HG03139 (cell line): ENCODE measurements around the gene SMIM29.
A peak's percentile ranks its signal among the peaks of the same experiment; 100 is the strongest.
"Not testable (repeated sequence)": the region's sequence is repeated elsewhere in the genome, so short reads cannot be mapped to it uniquely, and the experiment has no call there.

Source experiments
- ATAC-seq: cut with Tn5 transposase; IDR thresholded peaks from one replicate; pipeline ENCODE4 v1.9.1; 2021; ENCODE audit not compliant: unreplicated experiment

SMIM29 gene

DNA sequence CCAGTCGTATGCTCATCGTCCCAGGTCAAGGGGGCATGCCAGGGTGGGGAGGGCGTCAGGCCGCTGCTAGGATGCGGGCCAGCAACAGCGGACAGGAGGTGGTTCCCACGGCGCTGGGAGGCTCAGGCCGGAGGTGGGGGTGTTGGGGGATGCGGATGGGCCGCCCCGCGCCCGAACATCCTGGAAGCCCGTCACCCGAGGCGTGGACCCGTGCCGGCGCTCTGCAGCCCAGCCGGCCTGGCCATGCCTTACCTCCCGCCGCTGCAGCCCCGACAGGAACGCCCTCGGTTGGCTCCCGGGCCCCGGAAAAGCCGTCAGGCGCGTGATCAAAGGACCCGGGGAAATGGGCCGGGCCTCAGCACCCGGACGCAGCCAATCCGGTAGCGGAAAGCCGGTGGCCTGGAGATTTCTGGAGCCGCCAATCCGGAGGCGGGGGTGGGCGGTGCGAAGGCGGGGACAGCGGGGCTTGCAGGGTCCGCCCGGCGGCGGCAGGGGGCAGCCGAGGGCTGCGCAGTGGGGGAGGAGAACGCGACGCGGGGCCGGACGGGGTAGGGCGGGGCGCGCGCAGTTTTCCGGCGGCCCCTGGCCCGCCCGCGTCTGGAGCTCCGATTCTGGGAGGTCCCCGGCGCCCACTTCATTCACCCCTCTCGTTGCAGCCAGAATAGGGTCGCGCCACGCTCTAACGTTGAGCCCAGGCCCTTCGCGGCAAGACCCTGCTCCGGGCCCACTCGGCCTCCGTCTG, at the start of gene SMIM29:
TSS of gene SMIM29 (minus strand) at position 280 of the 742 bp plus-strand sequence. CDS start 1,215 bp downstream, outside the sequence.
- peak; percentile 69 for ATAC-seq

DNA sequence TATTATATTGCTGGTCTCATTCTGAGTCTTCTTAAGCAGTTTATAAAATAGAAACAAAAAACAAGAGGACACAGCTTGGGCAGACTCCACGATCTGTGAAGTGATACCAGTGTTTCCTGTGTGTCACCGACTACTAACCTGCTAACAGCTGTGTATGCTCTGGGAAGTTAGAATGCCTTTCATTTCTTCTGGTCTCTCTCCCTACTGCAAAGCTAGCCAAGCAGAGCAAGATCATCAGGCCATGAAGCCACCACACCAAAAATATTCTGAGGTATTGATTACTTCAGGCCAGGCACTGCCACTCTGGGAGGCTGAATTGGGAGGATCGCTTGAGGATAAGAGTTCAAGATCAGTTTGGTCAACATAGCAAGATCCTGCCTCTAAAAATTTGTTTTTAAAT, 46.9 kb upstream of the SMIM29 start:
- peak; percentile 77 for ATAC-seq

DNA sequence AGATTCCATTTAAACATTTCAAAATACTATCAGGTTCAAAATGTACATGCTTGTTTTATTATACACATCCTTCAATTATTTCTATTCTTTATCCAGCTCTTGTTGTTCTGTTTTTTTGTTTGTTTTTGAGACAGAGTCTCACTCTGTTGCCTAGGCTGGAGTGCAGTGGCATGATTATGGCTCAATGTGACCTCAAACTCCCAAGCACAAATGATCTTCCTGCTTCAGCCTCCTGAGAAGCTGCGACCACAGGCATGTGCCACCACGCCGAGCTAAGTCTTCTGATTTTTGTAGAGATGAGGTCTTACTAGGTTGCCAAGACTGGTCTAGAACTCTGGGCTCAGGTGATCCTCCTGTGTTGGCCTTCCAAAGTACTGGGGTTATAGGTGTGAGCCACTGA, 44.1 kb upstream of the SMIM29 start:
- no peak for ATAC-seq

DNA sequence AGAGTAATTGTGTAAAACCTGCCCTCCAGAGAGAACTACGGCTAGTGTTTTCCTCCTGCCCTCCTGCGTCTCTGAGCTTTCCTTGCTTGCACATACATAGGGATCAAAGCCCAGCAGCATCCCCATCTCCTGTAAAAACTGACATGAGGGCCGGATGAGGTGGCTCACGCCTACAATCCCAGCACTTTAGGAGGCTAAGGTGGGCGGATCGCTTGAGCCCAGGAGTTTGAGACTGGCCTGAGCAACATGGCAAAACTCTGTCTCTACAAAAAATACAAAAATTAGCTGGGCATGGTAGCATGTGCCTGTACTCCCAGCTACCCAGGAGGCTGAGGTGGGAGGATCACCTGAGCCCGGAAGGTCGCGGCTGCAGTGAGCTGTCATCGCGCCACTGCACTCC, 40.3 kb upstream of the SMIM29 start:
- ATAC-seq: no peak

DNA sequence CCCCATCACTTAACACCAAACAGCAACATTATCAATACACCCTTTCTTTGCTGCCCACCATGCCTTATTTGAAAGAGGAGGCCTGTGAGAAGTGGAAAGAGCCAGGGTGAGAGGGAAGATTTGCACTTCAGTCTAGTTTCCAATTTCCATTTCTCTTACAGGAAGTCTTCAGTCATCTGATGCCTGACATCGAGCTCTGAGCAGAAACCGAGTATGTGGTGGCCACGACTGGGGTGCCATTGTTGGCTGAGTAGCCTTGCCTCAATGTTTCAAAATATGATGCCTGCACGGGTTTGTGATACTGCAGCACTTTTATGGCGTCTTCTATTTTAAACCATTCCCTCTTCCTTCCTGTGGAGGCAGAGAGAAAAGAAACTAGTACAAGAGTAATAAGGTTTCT, 39.8 kb upstream of the SMIM29 start:
- ATAC-seq: no peak

DNA sequence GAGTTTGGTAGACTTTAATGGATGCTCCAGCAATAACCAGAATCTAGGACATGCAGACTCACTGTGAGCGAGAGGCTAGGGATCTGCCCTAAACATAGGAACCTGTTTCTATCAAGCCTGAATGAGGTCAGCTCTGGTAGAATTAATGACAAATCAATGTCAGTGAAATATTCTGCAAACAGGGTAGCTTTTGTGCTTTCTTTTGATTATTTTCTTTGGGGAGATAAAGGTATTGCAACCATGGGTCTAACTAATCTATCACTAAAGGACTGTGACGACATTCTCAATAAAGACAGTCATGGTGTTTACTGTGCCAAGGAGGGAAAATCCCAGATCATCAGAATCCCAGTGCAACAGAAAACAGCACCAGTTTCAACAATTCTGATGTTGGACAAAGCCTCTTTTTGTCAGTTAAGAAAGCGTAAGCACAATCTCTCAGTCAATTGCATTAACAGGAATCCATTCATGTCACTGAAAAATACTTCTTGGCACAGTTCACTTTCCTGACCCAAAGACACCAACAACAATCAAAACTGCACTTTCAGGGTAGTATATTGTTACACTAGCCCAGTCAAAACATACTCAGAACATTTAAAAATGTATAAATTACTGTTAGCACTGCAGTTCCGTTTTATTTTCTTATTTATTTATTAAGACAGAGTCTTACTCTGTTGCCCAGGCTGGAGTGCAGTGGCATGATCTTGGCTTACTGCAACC, 36.8 kb upstream of the SMIM29 start:
- ATAC-seq: no peak

DNA sequence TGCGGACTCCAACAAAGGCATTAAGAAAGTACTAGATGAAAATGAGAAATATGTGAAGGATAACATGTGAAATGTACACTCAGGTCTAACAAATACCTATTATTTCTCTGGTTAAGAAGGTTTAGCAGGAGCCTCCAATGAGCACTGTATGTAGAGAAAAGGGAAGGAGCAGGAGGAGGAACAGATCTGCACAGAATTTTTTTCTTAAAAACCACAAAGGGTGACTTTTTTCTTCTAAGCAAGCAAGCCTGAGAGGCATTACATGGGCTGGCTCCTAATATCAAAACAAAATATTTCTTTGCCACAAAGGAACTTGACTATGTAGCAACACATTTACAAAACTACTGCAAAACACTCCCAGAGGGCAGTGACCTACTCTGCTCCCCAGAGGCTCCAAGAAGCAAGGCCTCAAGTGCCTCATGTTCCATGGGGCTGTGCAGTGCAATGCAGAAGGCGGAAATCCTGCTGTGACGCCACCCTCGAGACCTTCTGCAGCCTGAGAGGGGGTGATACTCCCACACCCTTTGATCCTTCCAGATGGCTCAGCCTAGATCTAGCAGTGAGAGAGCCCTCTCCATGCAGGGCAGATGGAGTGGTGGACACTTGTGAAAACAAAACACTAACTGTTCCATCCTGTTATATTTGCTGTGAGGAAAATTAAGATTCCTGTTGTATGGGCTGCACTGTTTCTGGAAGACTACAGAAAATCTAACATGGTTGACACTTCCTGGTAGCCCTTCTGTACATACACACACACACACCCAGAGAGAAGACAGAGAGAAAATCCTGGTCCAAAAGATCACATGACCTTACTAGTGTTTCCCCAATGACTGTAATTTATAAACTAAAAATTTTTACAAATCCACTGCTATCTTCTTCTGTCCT, 36.0 kb upstream of the SMIM29 start:
- ATAC-seq: no peak

DNA sequence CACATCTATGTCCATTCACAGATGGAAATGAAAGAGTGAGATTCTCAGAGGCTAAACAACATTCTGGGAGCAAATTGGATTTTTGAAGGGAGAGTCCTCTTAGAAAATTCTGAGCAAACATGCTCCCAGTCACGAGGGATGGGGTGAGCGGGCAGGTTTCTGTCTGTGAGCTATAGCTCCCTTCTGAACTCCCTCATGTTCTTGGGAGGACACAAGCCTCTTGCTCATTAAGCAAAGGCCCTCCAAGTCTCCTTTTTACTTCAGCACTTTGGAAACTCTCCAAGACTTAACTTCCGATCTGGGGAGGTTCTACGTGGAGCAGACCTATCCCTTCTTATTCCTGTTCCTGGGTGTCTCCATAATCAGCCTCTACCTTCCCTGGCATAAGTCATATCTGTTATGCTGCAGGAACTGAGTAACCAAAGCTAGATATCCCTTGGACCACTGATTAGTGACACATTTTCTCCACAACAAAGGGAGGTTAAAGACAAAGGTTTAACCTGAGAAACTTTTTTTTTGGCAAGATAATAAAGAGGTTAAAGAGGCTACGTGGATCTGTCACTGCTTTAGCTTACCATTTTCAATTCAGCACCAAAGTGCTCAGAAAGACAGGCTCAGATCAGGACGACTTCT, 33.0 kb upstream of the SMIM29 start:
- ATAC-seq: no peak

DNA sequence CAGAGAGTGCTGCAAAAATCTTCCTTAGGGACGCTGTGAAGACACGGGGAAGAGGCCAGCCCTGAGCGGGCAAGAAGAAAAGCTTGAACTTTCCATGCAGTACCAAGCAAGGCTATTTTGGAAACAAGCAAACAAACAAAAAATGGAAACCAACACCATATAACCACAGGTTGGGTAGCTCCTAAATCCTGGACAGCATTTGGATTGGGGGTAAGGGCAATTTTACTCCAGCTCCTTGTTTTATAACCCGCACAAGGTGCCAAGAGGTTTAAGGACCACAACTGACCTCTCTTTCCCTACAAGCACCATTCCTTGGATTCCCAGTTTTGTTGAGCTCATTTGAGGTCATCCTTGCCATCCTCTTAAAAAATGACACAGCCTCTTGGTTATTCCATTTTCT, 31.4 kb upstream of the SMIM29 start:
- ATAC-seq: no peak

DNA sequence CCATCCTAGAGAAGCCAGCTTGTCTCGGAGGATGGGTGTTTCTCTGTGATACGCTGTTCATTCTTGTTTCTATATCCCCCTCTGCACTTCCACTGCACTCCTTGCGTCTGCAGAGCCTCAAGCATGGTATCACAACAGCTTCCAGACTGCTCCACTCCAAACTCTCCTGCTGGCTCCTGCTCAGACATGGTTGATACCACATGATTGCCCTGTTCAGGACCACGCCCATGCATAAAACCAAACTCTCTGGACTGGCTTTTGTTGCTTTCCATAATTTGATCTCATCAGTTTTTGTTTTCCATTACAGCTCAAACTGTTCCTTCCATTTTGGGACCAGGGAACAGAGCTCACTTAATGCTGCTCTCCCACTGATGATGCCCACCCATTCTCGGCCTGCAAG, 30.0 kb upstream of the SMIM29 start:
- ATAC-seq: no peak

DNA sequence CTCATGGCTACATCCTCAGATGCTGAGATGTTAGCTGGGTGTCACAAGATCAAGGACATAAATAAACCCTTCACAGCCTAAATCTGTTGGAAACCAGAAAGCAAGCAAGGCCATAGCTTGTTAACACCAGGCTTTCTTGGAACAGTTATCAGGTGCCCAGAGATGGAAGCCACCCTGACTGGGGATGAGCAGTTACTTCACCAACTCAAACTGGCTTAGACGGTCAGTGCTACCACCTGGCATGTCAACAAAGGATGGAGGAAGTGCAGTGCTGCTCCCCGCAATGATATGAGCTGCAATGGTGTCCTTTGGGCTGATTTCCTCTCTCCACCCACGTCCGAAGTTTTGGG, 28.9 kb upstream of the SMIM29 start:
- no peak for ATAC-seq

DNA sequence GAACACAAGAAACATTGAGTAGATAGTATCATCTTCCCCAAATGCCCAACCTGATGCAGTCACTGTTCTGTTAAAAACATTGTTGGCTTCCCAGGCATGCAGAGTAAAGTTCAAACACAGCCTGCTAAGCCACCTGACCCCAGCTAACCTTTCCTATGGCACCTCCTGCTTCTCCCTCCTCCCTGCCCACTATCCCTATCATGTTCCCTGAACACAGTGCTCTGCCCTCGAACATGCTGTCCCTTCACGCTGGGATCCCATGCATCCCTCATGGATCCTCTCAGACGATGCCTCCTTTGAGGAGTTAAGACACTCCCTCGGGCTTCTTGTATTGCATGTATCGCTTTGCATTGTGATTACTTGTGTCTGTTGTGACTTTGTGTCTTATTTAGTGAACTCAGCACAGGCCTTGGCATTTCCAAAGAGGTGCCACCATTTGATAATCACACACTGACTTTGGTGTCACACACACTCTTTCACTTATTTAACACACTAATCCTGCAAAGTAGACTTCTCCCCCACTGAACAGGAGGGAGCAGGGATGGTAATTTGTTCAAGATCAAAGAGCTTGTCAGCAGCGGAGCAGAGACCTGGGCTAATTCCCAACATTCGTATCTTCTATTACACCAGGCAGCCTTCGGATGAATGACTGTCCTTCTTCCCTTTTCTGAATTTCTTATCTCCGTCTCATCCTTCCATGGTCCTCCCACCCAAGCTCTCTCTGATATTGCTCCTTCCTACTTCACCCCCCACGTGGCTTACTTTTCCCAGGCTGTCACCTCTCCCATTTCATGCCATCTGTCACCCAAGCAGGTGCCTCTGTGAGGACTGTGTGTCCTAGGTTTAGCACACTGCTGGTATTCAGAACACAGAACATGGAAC, 28.3 kb upstream of the SMIM29 start:
- no peak for ATAC-seq

DNA sequence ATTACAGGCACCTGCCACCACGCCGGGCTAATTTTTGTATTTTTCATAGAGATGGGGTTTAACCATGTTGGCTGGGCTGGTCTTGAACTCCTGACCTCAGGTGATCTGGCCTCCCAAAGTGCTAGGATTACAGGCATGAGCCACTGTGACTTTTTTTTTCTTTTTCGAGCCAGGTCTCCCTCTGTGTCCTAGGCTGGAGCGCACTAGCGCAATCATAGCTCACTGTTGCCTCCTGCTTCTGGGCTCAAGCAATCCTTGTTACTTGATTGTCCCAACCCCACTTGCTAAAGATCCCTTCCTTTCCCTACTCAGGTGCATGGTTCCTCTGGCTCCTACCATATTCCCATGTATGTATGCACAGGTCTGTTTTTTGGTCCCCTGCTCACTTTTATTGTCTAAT, 27.4 kb upstream of the SMIM29 start:
- no peak for ATAC-seq

DNA sequence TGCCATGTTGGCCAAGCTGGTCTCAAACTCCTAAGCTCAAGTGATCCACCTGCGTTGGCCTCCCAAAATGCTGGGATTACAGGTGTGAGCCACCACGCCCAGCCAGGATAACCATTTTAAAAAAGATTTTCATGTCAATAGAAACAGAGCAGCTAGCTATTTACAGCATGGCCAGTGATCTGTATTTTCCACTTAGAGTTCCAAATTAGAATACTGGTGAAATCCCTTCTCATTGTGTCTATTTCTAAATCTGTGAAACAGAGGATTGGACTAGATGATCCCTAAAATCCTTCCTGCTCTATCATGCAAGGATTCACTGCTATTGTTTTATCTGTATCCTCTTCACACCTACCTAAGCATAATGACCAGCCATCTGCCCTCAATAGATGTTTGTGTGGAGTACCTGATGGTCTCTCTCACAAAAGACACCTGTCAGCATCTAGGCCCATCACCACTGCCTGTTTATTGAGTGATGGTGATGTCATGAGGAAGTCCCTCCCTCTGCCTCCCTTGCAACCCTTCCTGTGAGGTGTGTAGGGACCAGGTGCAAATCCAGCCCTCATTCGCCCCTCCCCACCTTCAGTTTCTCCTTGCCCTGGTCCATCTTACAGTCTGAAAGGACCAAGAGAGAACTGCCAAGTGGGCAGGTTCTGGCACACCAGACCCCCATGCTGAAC, 26.5 kb upstream of the SMIM29 start:
- ATAC-seq: no peak

DNA sequence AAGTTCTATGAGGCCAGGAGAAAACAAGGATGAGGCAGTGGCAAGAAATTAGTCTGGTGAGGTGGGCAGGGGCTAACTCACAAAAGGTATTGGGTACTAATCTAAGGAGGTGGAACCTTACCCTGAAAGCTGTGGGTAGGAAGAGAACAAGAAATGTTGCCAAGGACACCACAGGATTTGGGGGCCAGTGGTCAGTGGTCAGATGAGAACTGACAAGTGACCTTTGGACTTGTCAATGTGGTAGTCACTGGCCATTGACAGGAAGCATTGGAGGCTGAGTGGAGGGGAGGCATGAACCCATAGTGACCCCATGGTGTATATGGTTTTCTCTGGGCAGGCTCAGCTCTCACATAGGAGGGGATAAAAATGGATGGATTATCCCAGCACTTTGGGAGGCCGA, 25.3 kb upstream of the SMIM29 start:
- ATAC-seq: no peak

DNA sequence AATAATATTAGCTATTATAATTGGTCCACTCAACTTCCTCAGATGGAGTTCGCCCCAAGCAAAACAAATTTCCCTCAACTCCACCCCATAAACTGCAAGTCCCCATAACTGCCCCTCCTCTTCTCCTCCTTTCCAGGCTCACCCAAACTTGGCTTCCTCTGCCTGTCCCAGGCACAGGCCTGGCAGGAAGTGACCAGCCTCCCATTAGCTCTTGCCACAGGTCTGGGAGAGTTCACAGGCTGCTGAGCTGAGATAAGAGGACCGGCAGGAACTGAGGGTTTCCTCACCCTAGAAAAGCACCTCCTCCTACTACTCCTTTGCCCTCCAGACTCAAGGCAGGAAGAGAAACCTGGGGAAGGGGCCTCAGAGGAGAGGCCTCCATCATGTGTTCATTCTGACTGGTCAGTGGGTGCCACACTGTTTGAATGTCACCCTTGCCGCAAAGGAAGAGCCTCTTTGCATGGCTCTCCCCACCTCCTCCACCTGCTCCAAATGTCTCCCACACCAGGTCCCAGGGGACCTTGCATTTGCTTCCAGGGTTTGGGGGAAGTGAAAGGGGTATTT, 24.5 kb upstream of the SMIM29 start:
- no peak for ATAC-seq

DNA sequence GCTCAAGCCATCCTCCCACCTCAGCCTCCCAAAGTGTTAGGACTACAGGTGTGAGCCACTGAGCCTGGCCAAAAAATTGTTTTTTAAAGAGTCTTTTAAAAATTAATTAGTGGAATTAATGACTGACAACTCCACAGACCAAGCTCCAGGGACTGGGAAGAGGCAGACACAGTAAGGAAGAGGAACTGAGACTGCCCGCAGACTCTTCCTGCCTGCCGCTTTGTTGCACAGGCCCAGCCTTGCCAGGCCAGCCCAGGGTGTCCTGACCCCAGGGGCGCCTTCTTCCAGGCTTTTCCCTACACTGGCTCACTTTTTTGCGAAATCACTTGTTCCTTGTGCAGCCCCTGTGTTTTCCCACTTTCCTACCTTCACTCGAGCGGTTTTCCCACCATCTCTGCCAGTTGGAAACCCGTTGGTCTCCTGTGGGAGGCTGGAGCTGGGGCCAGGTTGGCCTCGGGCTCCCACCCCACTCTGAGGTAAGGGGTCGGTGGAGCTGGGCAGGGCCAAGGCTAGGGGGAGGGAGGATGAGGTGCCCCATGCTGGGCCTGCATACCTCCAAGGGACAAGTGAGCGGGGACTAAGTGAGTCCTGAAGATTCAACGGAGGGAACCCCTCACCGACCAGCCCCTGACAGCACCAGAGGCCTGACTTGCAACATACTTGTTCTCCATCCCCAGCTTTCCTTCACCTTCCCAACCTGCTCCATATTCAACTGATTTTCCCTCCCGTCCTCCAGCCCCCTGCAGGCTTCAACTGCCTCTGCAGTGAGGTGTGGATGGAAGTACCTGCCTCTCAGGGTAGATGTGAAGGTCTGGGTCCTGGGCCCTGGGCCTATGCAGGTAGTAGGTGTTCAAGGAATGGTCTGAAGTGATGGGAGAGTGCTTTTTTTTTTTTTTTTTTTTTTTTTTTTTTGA, 23.5 kb upstream of the SMIM29 start:
- ATAC-seq: no peak

DNA sequence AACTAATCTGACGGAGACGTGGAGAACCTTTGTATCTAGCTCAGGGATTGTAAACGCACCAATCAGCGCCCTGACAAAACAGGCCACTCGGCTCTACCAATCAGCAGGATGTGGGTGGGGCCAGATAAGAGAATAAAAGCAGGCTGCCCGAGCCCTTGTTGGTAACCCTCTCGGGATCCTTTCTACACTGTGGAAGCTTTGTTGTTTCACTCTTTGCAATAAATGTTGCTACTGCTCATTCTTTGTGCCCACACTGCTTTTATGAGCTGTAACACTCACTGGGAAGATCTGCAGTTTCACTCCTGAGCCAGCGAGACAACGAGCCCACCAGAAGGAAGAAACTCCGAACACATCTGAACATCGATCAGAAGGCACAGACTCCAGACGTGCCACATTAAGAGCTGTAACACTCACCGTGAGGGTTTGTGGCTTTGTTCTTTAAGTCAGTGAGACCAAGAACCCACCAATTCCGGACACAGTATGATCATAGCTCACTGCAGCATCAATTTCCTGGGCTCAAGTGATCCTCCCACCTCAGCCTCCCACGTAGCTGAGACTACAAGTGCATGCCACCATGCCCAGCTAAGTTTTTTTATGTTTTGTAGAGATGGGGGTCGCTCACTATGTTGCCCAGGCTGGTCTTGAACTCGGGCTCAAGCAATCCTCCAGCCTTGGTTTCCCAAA, 21.0 kb upstream of the SMIM29 start:
- ATAC-seq: not testable (repeated sequence)
